HEK293 (cell line): Measurements from ENCODE around the gene SPA17.

ENCODE experiments used
- CTCF ChIA-PET: fragments of 350-600 bp; formaldehyde crosslinking; extraction: SDS; loops from one replicate; lab custom pipeline; 2021; ENCODE audit warnings: antibody characterized with exemption; lab: Yijun Ruan, JAX
- POLR2A ChIA-PET: fragments of 300-600 bp; formaldehyde crosslinking; extraction: SDS; loops from one replicate; lab custom pipeline; 2020; ENCODE audit warnings: antibody characterized with exemption, inconsistent platforms; lab: Yijun Ruan, JAX
- H3K27ac ChIP-seq: fragments of 200-500 bp; sonication (Bioruptor generic); 2 replicates; pipeline ENCODE4 v1.5.1; 2014; ENCODE audit warnings: low read depth, low read length, control low read depth, inconsistent platforms; ENCODE audit errors: extremely low read depth
- H3K36me3 ChIP-seq, 2 experiments: fragments of 200-500 bp in 1 of 2; sonication (Bioruptor generic) in 1 of 2; 1 replicate in 1 of 2; 2 replicates in 1 of 2; pipeline ENCODE4 v1.5.1; 2014 to 2017; ENCODE audit warnings: inconsistent platforms in 2 of 2, low read length in 2 of 2; ENCODE audit not compliant: control insufficient read depth in 2 of 2, insufficient read depth in 1 of 2
- H3K4me1 ChIP-seq: fragments of 200-500 bp; sonication (Bioruptor generic); 2 replicates; pipeline ENCODE4 v1.5.1; 2014; ENCODE audit warnings: mild to moderate bottlenecking, low read length, inconsistent platforms; ENCODE audit not compliant: control insufficient read depth, insufficient read depth
- H3K4me3 ChIP-seq: 2 replicates; pipeline ENCODE4 v1.5.1; 2011; ENCODE audit warnings: low read depth, mild to moderate bottlenecking, control low read depth, low read length, moderate library complexity
- H3K9me3 ChIP-seq: fragments of 200-500 bp; sonication (Bioruptor generic); 2 replicates; pipeline ENCODE4 v1.5.1; 2014; ENCODE audit warnings: low read depth, low read length, inconsistent platforms; ENCODE audit not compliant: control insufficient read depth, insufficient read depth
- BCL11B ChIP-seq: fragments of 450-650 bp; formaldehyde crosslinking; IDR thresholded peaks from 2 replicates; pipeline ENCODE4 v1.5.1; 2016; ENCODE audit warnings: low read depth, missing biosample characterization, missing genetic modification characterization
- FEZF1 ChIP-seq: fragments of 450-650 bp; formaldehyde crosslinking; IDR thresholded peaks from 2 replicates; pipeline ENCODE4 v1.5.1; 2016; ENCODE audit warnings: missing biosample characterization, missing genetic modification characterization
- GLI2 ChIP-seq: fragments of 450-650 bp; formaldehyde crosslinking; IDR thresholded peaks from 2 replicates; pipeline ENCODE4; 2017; ENCODE audit warnings: missing biosample characterization, missing genetic modification characterization, low read depth, borderline replicate concordance
- INSM2 ChIP-seq: fragments of 450-650 bp; formaldehyde crosslinking; IDR thresholded peaks from 2 replicates; pipeline ENCODE4 v1.5.1; 2016; ENCODE audit warnings: missing biosample characterization, missing genetic modification characterization
- ZBTB10 ChIP-seq: fragments of 450-650 bp; formaldehyde crosslinking; IDR thresholded peaks from 2 replicates; pipeline ENCODE4 v1.5.1; 2016; ENCODE audit warnings: missing biosample characterization, missing genetic modification characterization
- ZBTB17 ChIP-seq: fragments of 450-650 bp; formaldehyde crosslinking; IDR thresholded peaks from 2 replicates; pipeline ENCODE4 v1.5.1; 2016; ENCODE audit warnings: missing biosample characterization, missing genetic modification characterization
- ZBTB44 ChIP-seq: fragments of 450-650 bp; IDR thresholded peaks from 2 replicates; pipeline ENCODE4 v1.5.1; 2018; ENCODE audit warnings: missing biosample characterization, mild to moderate bottlenecking, missing genetic modification characterization
- ZFP41 ChIP-seq: fragments of 450-650 bp; formaldehyde crosslinking; IDR thresholded peaks from 2 replicates; pipeline ENCODE4 v1.5.1; 2016; ENCODE audit warnings: missing biosample characterization, missing genetic modification characterization, borderline replicate concordance
- ZNF146 ChIP-seq: fragments of 450-650 bp; formaldehyde crosslinking; IDR thresholded peaks from 2 replicates; pipeline ENCODE4 v1.5.1; 2016; ENCODE audit warnings: missing biosample characterization, missing genetic modification characterization
- ZNF148 ChIP-seq: fragments of 450-650 bp; formaldehyde crosslinking; IDR thresholded peaks from 2 replicates; pipeline ENCODE4 v1.5.0; 2017; ENCODE audit warnings: missing biosample characterization, missing genetic modification characterization, borderline replicate concordance
- ZNF391 ChIP-seq: fragments of 450-650 bp; formaldehyde crosslinking; IDR thresholded peaks from 2 replicates; pipeline ENCODE4 v1.5.1; 2016; ENCODE audit warnings: low read depth, missing biosample characterization, missing genetic modification characterization, borderline replicate concordance
- ZNF501 ChIP-seq: fragments of 450-650 bp; formaldehyde crosslinking; IDR thresholded peaks from 2 replicates; pipeline ENCODE4 v1.5.1; 2016; ENCODE audit warnings: missing biosample characterization, missing genetic modification characterization
- ZNF518A ChIP-seq: fragments of 450-650 bp; formaldehyde crosslinking; conservative IDR thresholded peaks from 2 replicates; pipeline ENCODE4 v1.5.1; 2016; ENCODE audit warnings: low read depth, missing biosample characterization, missing genetic modification characterization
- ZNF639 ChIP-seq: fragments of 450-650 bp; formaldehyde crosslinking; IDR thresholded peaks from 2 replicates; pipeline ENCODE4 v1.5.1; 2016; ENCODE audit warnings: missing biosample characterization, missing genetic modification characterization
- ZNF785 ChIP-seq: fragments of 450-650 bp; formaldehyde crosslinking; IDR thresholded peaks from 2 replicates; pipeline ENCODE4 v1.5.1; 2016; ENCODE audit warnings: missing biosample characterization, missing genetic modification characterization
- ZNF791 ChIP-seq: fragments of 450-650 bp; formaldehyde crosslinking; IDR thresholded peaks from 2 replicates; pipeline ENCODE4 v1.5.1; 2016; ENCODE audit warnings: missing biosample characterization, missing genetic modification characterization

SPA17 gene

GRCh38 chr11:124727474-124727873 is 53.8 kb downstream of the SPA17 start (continued):
- no peak for TF ChIP-seq INSM2 (tag by site-specific recombination)
- TF ChIP-seq ZNF501 = no peak
- no peak for TF ChIP-seq FEZF1 (tag by site-specific recombination)
- no peak for TF ChIP-seq ZNF146 (tag by site-specific recombination)
- no peak for TF ChIP-seq ZNF391

GRCh38 chr11:124728134-124728533 is 54.4 kb downstream of the SPA17 start:
- peaks cover 3% of the 10 kb centered on the region; the same call in 1 of the 2 replicates for H3K4me1 ChIP-seq
- no peaks in the 10 kb centered on the region for H3K36me3 ChIP-seq
- POLR2A ChIA-PET = no interaction called here
- H3K27ac ChIP-seq = no peak overlapping the region
- no peaks in the 10 kb centered on the region for H3K9me3 ChIP-seq
- H3K4me3 ChIP-seq = no peak overlapping the region
- CTCF ChIA-PET = no interaction called here
- TF ChIP-seq ZNF639 (no peak), ZNF785 (tag by site-specific recombination) (no peak), ZNF791 (tag by site-specific recombination) (no peak), ZBTB17 (no peak), INSM2 (tag by site-specific recombination) (no peak), ZNF518A (no peak), ZBTB10 (tag by site-specific recombination) (no peak), ZFP41 (no peak), GLI2 (tag by site-specific recombination) (no peak), BCL11B (tag by site-specific recombination) (no peak), ZNF148 (tag by site-specific recombination) (no peak), ZBTB44 (no peak)
